ENCODE results near the gene PARL.
A peak's percentile ranks its signal among the peaks of the same experiment; 100 is the strongest.

The PARL gene

DNA sequence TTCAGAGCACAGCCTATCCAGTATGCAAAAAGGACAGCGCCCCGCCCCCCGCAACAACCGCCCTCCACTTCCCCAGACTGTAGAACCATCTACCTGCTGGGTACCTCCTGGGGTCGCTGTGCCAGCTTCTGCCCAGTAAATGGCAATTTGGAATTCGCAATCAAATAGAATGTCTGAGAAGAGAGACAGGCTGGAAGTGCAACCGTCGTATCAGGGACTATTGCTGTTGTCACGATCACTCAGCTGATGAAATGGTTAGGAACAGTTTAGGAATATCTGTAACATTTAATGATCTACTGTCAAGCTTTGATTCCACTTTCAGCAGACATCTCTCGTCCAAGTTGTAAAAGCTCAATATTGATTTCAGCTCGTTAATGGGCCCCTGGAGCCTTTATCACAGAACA, 13.3 kb upstream of the PARL start:
- Histone ChIP-seq H3K4me1 (no peaks in the 10 kb centered on the region), H3K27me3 (no peaks in the 10 kb centered on the region; the same call in 1 of the 2 replicates), H3K36me3 (no peaks in the 10 kb centered on the region), H3K9me3 (no peaks in the 10 kb centered on the region), H3K4me3 (ENCODE audit: low read depth, low read length) (no peak overlapping the region)
- DNase-seq, result no peak
- TF ChIP-seq CTCF (IDR thresholded peaks at IDR 0.05; ENCODE audit: low read depth, low read length), result no peak

DNA sequence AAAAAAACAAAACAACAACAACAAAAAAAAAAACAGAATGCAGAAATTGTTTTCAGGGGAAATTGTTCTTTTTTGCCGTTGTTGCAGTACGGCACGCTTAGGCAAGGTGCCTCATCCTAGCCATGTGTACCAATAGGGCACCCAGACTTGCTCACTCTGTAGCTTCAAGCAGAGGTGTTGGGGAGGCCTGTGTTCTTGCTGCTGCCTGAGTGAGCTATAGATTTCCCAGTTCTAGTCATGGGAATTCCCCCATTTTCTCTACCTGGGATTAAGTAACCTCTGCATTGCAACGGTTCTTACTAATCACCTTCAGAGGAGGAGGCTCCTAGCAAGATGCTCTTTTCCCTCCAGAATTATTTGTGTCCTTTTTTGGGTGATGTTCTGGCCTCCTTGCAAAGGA, 12.9 kb upstream of the PARL start:
- H3K4me1 ChIP-seq, result no peaks in the 10 kb centered on the region
- H3K9me3 ChIP-seq, result no peaks in the 10 kb centered on the region
- TF ChIP-seq CTCF (IDR thresholded peaks at IDR 0.05; ENCODE audit: low read depth, low read length), result no peak
- no peak for DNase-seq
- H3K36me3 ChIP-seq, result no peaks in the 10 kb centered on the region
- no peak overlapping the region for H3K4me3 ChIP-seq (ENCODE audit: low read depth, low read length)
- no peaks in the 10 kb centered on the region; the same call in 1 of the 2 replicates for H3K27me3 ChIP-seq

GRCh38 chr3:183896610-183897009, 11.9 kb upstream of the PARL start:
- no peaks in the 10 kb centered on the region; the same call in 1 of the 2 replicates for H3K27me3 ChIP-seq
- no peaks in the 10 kb centered on the region for H3K4me1 ChIP-seq
- H3K9me3 ChIP-seq, result no peaks in the 10 kb centered on the region
- TF ChIP-seq CTCF (IDR thresholded peaks at IDR 0.05; ENCODE audit: low read depth, low read length), result no peak
- no peaks in the 10 kb centered on the region for H3K36me3 ChIP-seq
- H3K4me3 ChIP-seq (ENCODE audit: low read depth, low read length), result no peak overlapping the region
- DNase-seq, result no peak

- Histone ChIP-seq H3K36me3 (no peaks in the 10 kb centered on the region), H3K27me3 (no peaks in the 10 kb centered on the region; the same call in 1 of the 2 replicates), H3K4me1 (no peaks in the 10 kb centered on the region), H3K9me3 (no peaks in the 10 kb centered on the region), H3K4me3 (ENCODE audit: low read depth, low read length) (no peak overlapping the region)
- DNase-seq, result no peak
- TF ChIP-seq CTCF (IDR thresholded peaks at IDR 0.05; ENCODE audit: low read depth, low read length), result no peak
Measured at GRCh38 chr3:183896184-183896583, 11.5 kb upstream of the PARL start.

DNA sequence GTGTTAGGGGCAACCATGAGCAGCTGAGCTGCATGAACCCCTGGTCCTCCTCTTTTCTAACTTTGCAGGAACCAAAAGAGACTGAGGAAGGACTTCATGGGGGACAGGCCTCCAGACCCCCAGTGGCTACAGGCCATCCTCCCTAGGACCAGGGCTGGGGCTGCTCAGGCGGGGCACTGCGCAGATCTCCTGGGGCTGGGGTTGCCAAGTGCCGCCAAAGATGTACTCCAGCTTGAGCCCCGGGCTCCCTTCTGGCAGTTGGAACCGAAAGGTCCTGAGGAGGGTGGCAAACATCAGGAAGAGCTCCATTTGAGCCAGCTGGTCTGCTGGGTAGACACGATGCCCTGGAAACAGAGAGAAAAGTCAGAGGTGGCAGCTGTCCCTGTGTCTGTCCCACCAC, 11.1 kb upstream of the PARL start:
- no peaks in the 10 kb centered on the region for H3K4me1 ChIP-seq
- H3K27me3 ChIP-seq, result no peaks in the 10 kb centered on the region
- no peaks in the 10 kb centered on the region for H3K9me3 ChIP-seq
- H3K36me3 ChIP-seq, result no peaks in the 10 kb centered on the region
- no peak overlapping the region for H3K4me3 ChIP-seq (ENCODE audit: low read depth, low read length)
- no peak for TF ChIP-seq CTCF (IDR thresholded peaks at IDR 0.05; ENCODE audit: low read depth, low read length)
- DNase-seq, result no peak

DNA sequence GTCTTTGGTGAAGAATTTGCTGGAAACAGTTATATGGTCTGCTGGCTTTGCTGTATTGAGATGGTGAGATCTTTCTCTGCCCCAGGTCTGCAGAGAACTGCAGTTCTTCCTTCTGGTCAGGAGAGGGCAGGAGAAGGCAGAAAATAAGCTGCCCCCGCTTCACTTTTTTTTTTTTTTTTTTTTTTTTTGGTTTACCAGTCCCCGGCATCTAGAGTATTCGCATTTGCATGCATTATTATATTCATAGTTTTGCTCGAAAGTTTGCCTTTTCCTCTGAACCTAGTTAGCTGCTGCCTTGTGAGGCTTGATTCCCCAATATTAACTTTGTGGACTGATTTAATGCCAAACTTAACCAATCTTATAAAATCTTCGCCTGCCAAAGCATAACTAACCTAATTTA, 10.6 kb upstream of the PARL start:
- no peaks in the 10 kb centered on the region for H3K27me3 ChIP-seq
- H3K36me3 ChIP-seq, result no peaks in the 10 kb centered on the region
- peak; percentile 36 for DNase-seq
- no peak overlapping the region for H3K4me3 ChIP-seq (ENCODE audit: low read depth, low read length)
- TF ChIP-seq CTCF (IDR thresholded peaks at IDR 0.05; ENCODE audit: low read depth, low read length), result peak; percentile 89
- H3K9me3 ChIP-seq, result no peaks in the 10 kb centered on the region
- H3K4me1 ChIP-seq, result no peaks in the 10 kb centered on the region
